Measurements from ENCODE around the gene CHRDL2.

DNA sequence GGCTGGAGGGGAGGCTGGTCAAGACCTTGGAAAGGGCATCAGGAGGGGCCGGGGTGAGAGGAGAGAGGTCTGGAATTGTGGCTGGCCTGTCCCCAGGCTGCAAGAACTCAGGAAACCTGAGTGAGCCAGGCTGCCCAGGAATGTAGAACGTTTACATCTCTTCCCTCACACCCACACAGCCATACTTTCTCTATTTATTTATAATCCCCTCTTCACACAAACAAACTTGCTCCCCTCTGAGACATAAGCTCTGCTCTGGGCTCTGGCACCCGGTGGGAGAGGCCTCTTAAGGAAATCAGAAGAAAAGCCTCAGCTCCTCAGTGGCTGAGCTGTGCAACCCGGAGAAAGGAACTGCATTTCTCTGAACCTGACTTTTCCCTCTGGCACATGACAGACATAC is 5.5 kb downstream of the CHRDL2 start:
- TF ChIP-seq, protein P1, sequence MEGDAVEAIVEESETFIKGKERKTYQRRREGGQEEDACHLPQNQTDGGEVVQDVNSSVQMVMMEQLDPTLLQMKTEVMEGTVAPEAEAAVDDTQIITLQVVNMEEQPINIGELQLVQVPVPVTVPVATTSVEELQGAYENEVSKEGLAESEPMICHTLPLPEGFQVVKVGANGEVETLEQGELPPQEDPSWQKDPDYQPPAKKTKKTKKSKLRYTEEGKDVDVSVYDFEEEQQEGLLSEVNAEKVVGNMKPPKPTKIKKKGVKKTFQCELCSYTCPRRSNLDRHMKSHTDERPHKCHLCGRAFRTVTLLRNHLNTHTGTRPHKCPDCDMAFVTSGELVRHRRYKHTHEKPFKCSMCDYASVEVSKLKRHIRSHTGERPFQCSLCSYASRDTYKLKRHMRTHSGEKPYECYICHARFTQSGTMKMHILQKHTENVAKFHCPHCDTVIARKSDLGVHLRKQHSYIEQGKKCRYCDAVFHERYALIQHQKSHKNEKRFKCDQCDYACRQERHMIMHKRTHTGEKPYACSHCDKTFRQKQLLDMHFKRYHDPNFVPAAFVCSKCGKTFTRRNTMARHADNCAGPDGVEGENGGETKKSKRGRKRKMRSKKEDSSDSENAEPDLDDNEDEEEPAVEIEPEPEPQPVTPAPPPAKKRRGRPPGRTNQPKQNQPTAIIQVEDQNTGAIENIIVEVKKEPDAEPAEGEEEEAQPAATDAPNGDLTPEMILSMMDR (IDR thresholded peaks at IDR 0.05), result no peak
- no peak for TF ChIP-seq POLR2A (IDR thresholded peaks at IDR 0.05)
